CD4-positive, alpha-beta T cell treated with Interleukin-21 for 1 hour (primary cell): ENCODE results near the gene CETP.
"Not testable (repeated sequence)": the region's sequence is repeated elsewhere in the genome, so short reads cannot be mapped to it uniquely, and the experiment has no call there.

Source experiments
- DNase-seq: peaks from one replicate; pipeline ENCODE4 v3.0.0-alpha.2; 2020

The CETP gene

DNA sequence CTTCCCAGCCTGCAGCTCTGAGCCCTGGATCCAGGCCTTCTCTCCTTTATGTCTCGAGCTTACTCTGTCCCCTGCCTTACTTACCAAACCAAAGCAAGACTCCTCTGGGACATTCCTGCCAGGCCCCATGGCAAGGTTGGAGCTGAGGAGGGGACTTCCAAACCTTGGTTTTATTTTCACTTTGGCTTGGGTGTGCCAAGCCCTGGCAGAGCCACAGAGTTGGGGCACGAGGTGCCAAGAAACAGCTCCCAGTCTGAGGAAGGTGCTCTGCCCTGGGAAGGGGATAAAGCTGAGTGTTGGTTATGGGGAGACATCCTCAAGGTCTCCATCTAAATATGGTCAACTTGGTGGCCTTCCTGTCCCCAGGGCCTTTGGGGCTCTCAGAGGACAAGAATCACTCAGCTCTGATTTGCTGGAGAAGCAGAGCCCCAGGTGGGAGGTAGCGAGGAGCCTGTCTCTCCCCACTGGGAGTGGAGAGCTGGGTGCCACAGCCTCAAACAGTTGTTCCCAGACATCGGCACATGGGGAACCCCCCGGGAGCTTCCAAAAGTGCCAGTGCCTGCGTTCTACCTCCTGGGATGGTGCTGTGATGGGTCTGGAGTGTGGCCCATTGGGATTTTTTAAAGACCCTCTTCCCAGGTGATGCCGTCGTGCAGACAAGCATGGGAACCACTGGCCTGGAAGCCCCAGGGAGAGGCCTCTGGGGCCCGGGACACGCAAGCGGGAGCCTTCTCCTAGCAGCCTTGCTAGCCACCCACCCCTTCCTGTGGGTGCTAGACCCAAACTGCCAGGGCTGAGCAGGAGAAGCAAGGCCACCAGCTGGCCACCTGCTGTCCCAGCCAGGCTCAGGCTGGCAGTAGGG is 37.9 kb downstream of the CETP start:
- peak; percentile 68 for DNase-seq

DNA sequence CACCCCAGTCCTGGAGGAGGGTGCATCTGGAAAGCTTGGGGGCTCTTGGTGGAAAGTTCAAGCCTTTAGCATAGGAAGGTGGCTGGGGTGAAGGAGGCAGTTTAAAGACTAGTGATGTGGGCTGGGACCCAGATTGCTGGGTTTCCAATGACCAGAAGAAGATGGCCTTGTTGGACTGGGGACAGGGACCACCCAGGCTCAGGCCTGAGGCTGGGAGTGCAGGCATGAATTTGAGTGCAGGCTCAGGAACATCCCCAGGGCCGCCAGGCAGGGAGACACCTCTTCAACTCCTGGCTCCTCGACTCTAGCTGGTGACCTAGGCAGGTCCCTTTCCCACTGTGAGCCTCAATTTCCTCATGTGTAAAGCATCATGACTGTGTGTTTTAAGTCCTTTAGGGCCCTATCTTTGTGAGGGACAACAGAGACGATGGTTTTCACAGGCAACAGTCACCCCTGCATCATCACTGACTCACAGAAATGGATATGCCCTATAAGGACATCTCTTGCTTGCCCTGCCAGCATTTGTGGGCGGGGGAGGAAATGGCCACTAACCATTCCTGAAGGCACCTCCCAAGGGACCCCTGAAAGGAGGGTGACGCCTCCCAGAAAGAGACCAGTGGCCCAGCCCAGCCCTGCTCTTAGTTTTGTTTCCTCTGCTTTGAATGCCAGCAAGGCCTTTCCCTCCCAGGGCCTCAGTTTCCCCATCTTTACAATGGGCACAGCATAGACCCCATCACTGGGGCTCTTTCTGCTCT is 38.7 kb downstream of the CETP start:
- peak; percentile 50 for DNase-seq

DNA sequence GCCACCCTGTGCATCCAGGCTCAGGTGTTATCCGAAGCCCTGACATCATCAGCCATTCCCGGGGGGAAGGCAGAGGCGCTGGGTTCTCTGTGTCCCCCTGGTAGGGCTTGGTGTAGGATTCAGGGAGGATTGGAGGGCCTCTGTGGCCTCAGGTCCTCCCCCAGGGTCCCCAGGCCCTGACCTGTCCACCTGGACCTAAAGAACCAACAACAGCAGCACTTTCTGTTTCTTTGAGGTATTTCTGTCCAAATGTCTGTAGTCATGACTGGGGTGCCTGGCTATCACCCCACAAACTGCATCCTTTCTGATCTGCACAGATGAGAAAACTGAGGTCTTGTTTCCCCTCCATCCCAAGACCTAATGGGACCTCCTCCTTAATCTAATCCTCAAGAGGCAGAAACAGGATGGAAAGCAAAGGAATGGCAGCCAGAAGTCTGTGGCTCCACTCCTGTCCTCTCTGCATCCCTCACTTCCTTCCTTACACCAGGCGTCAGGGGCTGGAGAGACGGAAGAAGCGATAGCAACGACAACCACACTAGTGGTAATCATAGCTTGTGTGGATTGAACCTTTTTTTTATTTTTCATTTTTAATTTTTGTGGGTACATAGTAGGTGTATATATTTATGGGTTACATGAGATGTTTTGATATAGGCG is 39.4 kb downstream of the CETP start:
- no peak for DNase-seq

DNA sequence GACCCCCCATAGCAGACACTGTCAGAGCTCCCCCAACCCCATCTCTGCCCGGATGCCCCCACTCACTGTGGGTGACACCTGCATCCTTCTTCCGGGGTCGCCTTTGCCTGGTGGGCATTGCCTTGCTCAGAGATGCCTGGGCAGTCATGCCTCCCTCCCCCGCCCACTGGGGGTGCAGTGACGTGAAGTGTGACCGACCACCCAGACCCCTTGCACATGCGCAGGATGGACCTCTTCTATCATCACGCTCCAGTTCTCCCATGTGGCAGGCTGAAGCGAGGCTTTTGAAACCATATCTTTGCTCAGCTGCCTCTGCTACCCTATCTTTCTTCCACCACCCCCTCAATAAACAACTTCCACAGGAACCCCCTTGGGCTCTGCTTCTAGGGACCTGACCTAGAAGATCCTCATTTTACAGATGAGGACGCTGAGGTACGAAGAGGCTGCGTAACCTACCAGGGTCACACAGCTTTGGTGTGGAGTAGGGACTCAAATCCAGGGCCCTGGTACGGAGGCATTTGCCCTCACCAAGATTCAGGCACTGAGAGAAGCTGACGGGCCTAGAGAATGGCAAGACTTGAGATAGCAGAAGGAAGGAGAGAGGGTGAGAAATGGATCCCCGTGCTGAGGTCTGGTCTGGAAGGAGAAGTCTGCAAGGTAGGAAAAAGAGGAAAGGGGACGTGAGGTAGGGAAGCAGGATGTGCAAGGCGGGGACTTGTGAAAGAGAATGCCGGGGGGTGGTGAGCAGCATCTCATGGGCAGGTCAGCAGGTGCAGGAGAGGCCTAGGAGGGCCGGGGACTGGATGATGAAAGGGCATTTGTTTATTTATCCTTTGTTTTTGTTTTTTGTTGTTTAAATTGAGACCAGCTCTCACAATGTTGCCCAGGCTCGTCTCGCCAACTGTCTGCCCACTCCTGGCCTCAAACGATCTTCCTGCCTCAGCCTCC is 42.0 kb downstream of the CETP start:
- no peak for DNase-seq

DNA sequence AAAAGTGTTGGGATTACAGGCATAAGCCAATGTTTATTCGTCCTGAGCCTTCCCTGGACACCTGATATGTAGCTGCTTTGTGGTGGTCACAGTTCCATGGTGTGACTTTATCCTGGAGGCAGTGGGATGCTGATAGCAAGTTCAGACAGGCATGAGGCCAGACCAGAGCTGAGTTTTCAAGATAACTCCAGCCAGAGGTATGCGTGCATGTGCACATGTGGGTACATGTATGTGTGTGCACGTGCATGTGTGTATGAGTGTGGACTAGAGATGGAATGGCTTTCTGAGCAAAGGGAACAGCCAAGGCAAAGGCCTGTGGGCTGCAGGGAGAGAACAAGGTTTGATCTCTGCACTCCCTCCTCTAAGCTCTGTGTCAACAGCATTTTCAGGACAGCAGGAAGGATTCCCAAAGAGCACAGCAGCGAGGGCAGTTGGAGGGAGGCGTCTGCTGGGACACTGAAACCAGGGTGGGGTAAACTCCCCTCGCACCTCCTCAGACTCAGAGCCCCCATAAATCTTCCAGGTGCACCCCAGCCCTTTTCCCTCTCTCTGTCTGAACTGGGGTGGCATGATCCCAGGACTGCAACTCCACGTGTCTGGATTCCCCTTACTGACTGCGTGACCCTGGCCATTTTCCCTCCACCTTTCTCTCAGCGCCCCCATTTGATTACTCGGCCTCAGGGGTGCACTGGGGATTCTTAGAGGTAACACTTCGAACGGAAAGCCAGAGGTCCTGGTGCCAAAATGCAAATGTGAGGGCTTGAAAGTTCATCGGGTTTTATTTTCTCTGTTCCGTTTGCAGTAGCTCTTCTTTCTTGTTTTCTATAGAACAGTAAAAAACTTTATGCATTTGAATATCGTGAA is 42.9 kb downstream of the CETP start:
- DNase-seq = no peak

DNA sequence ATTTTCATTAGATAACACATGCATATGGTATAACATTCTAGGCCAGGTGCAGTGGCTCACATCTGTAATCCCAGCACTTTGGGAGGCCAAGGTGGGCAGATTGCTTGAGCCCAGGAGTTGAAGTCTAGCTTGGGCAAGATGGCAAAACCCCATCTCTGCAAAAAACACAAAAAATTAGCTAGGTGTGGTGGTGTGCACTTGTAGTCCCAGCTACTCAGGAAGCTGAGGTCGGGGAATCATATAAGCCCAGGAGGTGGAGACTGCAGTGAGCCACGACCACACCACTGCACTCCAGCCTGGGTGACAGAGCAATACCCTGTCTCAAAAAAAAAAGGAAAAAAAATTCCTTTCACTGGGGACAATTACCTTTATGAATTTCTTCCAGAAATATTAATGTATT is 43.8 kb downstream of the CETP start:
- not testable (repeated sequence) for DNase-seq

DNA sequence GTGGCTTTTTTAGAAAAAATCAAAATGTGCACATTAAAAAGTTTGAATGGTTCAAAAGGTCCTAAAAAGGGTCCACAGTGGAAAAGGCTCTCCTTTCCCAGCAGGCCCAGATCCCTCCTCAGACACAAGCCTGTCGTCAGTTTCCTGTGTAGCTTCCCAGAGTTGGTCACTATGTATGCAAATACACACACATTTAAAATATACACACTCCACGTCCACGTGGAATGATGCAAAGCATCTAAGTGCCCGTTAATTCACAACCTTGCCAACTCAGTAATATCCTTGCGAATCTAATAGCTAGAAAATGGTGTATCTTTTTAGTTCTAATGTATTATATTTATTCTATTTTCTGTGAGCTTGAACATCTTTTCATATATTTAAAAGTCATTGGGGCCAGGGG is 45.3 kb downstream of the CETP start:
- DNase-seq = no peak

DNA sequence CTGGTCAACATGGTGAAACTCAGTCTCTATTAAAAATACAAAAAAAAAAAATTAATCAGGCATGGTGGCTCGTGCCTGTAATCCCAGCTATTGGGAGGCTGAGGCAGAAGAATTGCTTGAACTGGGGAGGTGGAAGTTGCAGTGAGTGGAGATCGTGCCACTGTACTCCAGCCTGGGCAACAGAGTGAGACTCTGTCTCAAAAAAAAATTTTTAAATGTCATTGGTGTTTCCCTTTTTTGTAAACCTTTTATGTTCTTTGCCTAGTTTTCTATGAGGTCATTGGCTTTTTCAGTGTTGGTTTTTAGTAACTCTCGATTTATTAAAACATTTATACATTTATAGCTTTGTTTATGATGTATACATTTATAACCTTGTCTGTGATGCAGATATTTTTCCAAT is 45.8 kb downstream of the CETP start:
- DNase-seq = no peak

DNA sequence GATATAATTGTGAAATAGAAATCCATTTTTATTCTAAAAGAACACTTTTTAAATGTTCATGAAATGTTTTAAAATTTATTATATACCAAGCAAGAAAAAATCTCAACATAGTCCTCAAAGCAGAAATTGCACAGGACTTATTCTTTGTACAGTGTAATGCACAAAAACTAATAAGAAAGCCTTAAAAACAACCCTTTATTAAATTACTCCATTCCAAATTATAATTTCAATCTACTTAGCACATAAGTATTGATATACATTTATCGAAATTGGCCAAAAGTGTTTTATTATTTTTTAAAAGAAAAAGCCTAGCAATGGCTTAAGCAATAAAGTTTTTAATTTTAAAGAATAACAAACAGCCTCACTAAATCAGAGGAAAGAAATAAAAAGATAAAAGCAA is 46.7 kb downstream of the CETP start:
- DNase-seq = no peak

DNA sequence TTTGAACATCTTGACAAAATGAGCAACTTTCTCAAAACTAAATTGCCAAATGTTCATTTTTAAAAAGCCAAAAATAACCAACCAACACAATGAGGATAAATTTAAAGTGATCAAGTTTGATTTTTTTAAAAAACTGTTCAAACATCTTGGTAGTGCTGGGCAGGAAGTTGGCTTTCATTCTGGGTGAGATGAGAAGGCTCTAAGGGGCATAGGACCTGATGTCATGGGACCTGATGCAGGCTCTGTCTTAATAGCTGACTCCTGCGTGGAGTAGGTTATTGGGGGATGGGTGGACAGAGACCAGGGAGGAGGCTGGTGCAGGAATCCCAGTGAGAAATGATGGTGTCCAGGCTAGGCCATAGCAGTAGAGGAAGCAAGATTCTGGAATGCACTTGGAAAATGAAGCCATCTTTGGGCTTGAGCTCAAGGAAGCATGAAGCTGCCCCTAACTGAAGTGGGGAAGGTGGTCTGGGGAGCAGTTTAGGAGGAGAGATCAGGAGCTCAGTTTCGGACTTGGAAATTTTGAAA is 48.0 kb downstream of the CETP start:
- no peak for DNase-seq

DNA sequence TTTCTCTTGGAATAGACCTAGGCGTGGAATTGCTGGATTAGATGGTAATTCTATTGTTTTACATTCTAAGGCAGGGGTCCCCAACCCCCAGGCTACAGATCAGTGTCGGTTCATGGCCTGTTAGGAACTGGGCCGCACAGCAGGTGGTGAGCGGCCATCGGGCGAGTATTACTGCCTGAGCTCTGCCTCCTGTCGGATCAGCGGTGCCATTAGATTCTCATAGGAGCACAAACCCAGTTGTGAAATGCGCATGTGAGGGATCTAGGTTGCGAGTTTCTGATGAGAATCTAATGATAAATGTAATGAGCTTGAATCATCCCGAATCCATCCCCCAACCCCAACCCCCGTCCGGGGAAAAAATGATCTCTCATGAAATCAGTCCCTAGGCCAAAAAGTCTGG is 50.6 kb downstream of the CETP start:
- no peak for DNase-seq

DNA sequence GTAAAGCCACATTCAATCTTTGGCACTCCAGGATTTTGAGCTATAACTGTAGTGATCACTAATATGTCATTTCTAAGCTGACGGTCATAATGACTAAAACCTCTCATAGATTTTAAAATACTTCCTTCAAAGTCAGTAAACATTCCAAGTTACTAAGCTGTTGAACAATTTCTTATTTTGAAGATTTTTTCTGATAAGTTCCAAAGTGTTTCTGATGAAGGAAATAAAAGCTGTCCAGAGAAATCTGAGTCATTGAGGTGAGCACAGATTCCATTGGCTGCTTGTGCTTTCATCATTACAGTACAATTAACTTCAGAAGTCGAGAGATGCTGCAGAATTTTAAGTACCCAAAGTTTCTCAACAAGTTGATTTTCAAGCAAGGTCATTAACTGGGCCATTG is 51.5 kb downstream of the CETP start:
- no peak for DNase-seq

DNA sequence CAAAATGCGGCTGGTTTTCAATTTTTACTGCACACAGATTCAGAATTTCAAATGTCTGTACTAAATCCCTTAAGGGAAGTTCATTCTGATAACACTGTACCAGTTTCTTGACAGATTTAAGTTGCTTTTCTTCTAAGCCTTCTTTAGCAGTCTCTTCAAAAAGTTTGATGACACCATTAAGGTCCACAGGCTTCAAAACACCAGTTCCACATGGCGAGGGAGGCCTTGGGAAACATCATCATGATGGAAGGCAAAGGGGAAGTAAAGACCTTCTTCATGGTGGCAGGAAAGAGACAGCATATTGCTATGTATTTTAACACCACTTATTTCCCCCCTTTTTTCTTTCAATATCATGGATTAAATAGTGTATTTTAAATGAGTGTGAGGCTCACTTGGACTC is 52.2 kb downstream of the CETP start:
- DNase-seq = no peak

DNA sequence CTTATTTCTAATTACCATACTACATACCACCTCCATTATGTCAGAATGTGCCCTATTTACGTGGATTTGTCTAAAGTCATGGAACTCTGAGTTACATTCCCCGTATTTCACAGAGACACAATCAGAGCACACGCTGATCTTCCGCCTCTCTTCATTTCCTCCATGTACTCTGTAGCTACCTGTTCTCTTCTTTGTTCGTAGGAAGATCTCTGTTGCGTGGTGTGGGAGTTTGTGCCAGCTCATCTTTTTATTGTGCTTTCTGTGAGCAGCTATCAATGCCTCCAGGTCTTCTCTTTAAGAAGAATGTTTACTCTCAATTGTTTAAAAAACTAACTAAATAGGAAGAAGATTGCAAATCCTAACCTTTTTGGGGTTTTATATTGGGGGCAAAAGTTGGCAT is 54.6 kb downstream of the CETP start:
- DNase-seq = no peak

DNA sequence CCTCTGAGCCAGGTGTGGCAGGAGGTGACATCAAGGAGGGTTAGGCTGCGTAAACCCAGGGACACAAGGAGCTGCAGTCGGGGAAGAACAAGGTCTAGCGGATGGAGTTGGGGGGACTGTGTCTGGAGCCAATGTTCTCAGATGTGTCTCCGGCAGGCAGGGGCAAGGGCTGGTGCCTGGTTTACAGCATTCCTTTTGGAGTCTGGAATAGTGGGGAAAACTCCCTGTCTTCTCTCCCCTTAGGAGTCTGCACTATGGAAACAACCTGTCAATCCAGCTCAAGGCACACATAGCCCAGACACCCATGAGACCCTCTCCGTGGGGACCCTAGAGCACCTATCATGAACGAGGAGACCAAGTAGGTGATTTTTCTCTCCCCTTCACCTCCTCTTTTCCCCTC is 55.1 kb downstream of the CETP start:
- no peak for DNase-seq

DNA sequence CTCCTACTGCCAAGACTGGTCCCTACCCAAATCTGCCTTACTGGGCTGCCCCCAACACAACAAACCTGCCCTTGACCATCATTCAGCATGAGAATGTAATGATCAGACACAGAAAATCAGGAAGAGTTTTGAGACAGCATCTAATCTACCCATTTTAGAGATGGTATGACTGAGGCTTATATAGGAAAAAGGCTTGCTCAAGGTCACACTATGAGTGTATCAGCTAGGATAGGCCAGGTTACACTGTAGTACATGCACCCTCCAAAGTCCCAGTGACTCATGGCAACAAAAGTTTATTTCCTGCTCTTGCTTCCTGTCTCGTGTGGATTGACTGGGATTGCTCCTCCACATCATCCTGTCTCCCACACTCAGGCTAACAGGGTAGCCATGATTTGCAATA is 55.5 kb downstream of the CETP start:
- DNase-seq = no peak

DNA sequence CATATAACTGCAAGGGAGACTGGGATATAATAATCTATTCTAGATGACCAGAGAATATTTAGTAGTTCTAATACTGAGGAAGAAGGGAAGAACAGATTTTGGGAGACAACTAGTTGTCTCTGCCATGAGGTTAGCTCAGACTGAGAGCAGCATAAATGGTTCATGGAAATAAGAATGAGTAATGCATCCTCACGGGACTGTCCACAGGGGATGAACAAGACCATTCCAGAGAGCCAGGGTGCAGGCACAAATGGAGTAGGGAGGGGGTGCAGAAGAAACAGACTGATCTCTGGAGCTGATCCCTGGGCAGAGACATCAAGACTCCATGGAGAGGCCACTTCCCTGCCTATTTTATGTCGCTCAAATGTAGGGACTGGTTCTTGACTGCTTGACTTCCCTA is 58.0 kb downstream of the CETP start:
- DNase-seq = no peak

DNA sequence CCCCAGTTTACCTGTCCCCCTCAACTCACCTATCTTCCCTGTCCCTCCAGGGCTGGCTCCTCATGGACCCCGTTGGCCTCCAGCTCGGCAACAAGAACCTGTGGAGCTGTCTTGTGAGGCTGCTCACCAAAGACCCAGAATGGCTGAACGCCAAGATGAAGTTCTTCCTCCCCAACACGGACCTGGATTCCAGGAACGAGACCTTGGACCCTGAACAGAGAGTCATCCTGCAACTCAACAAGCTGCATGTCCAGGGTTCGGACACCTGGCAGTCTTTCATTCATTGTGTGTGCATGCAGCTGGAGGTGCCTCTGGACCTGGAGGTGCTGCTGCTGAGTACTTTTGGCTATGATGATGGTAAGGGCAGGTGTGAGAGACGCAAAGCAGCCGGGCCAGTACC is 58.9 kb downstream of the CETP start:
- no peak for DNase-seq

DNA sequence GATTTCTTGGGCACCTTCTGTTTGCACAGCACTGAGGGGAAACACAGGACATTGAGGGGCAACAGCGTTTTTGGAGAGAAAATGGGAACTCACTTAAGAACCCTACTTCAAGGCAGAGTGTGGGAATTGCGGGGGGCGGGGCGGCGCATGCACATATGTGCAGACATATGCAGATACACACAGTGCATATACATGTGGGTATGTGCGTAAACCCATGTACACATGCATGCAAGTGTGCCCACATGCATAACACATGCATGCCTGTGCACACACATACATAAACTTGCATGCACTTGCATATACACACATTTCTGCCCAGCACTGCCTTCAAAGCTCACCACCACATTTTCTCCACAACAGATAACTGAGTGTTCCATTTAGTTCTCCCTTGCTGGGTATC is 60.0 kb downstream of the CETP start:
- no peak for DNase-seq

DNA sequence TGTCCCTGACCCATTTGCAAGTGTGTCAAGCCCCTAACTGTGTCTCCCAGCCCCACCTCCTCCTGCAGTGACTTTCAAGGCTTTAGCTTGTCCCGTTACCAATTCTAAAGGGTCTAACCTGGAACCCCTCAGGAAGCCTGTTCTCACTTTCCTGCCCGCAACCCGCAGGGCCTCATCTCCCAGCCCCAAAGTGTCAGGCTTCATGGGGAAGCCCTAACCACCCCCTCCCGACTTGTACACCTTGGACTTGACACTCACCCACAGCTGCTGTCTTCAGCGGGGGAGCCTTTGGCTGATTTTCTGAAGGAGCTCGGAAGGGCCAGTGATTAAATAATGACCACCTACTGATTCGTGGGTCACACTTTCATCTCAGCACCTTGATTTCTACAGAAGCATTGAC is 60.7 kb downstream of the CETP start:
- no peak for DNase-seq

DNA sequence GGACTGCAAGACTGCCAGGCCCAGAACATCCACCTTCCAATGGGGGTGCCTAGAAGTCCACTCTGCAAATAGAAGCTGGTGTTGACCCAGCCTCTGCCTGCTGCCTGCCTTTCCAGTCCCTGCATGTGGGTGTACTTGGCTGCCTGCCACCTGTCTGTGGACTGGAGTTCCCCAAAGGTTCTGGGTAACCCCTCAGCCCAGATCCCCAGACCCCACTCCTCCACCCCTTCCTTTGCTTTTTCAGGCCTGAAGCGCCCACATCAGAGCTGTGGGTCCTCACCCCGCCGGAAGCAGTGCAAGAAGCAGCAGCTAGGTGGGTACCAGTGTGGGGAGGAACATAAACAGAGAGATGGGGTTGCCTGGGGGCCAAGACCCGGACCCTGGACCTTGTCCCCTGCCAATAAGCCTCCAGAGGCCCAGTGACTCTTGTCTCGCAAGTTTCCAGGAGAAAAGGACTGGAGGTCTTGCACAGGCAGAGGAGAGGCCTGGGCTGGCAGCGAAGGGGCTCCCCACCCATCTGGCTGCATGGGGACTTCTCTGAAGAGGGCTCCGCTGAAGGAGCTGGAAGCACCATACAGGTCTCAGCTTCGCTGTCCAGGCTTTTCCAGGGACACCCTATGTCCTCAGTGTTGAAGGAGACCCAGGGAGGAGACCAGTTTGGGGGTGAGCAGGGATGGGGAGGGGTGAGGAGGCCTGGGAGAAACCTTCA is 61.9 kb downstream of the CETP start:
- DNase-seq = peak; percentile 86
